GM13977 (cell line): ENCODE results near the gene NEMP1.
A peak's percentile ranks its signal among the peaks of the same experiment; 100 is the strongest.

ENCODE experiments used
- DNase-seq: peaks from one replicate; pipeline ENCODE4 v3.0.0; 2012; ENCODE audit warnings: low spot score
- CTCF ChIP-seq: IDR thresholded peaks from 2 replicates; pipeline ENCODE4 v1.5.1; 2012; ENCODE audit warnings: mild to moderate bottlenecking, control low read depth; ENCODE audit not compliant: insufficient read depth; ENCODE audit errors: extremely low read depth, missing control alignments
- in situ Hi-C: fragments of 300-500 bp; cut with MboI; formaldehyde crosslinking; loops from one replicate; pipeline ENCODE4 v1.12.0; 2022; ENCODE audit warnings: low sequenced_read_pairs, low pct_unique_long_range_greater_than_20kb, mixed read lengths, inconsistent platforms; ENCODE audit not compliant: unreplicated experiment

Gene NEMP1

GRCh38 chr12:57094208-57095160 is 15.9 kb upstream of the NEMP1 start:
- in situ Hi-C loops = no loop called here
- DNase-seq = peak; percentile 41

GRCh38 chr12:57093415-57094207 is 15.0 kb upstream of the NEMP1 start:
- peak; percentile 84 for TF ChIP-seq CTCF

More at GRCh38 chr12:57094208-57095160, 15.9 kb upstream of the NEMP1 start:
- no peak for TF ChIP-seq CTCF

GRCh38 chr12:57092876-57093414 is 14.4 kb upstream of the NEMP1 start:
- TF ChIP-seq CTCF = no peak
- in situ Hi-C loops = no loop called here
- DNase-seq = peak; percentile 8

More at GRCh38 chr12:57093415-57094207, 15.0 kb upstream of the NEMP1 start:
- in situ Hi-C loops = no loop called here
- DNase-seq = peak; percentile 90

GRCh38 chr12:57092529-57092862 is 13.9 kb upstream of the NEMP1 start:
- in situ Hi-C loops = no loop called here

GRCh38 chr12:57091638-57092528 is 13.3 kb upstream of the NEMP1 start:
- no peak for TF ChIP-seq CTCF
- DNase-seq = peak; percentile 7
- in situ Hi-C loops = no loop called here

More at GRCh38 chr12:57092529-57092862, 13.9 kb upstream of the NEMP1 start:
- peak; percentile 2 for DNase-seq
- no peak for TF ChIP-seq CTCF
